Erythroblast (primary cell): ENCODE measurements around the gene GRIP1.
"Not testable (repeated sequence)": the region's sequence is repeated elsewhere in the genome, so short reads cannot be mapped to it uniquely, and the experiment has no call there.

ENCODE experiments used
- DNase-seq, 2 experiments: peaks; one replicate each; lab custom pipeline; 2025; lab: John Stamatoyannopoulos, UW
- GATA1 ChIP-seq: IDR thresholded peaks from 2 replicates; pipeline ENCODE4 v1.6.1; 2011; ENCODE audit warnings: low read depth, mild to moderate bottlenecking, control low read depth, low read length, moderate library complexity
- POLR2A ChIP-seq: IDR thresholded peaks from 2 replicates; pipeline ENCODE4 v1.6.1; 2011; ENCODE audit warnings: mild to moderate bottlenecking, low read length

Gene GRIP1

DNA sequence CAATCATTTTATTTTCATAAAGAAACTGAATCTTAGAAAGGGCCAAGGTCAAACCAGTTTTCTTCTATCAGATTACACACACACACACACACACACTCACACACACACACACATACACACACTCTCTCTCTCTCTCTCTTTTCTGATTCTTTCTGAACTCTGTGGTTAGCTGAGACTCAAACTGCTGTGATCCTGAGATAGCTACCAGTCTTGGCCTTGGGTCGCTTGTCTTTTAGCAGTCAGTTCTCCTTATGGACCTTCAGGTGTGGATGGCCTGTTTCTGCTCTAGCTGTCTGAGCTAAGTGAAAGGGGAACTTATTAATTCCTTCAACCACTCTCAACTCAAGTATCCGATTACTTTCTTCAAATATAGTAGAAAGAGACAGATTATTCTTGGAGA is 145.1 kb downstream of the GRIP1 start:
- TF ChIP-seq GATA1, result no peak
- TF ChIP-seq POLR2A, result no peak
- DNase-seq, result no peak

DNA sequence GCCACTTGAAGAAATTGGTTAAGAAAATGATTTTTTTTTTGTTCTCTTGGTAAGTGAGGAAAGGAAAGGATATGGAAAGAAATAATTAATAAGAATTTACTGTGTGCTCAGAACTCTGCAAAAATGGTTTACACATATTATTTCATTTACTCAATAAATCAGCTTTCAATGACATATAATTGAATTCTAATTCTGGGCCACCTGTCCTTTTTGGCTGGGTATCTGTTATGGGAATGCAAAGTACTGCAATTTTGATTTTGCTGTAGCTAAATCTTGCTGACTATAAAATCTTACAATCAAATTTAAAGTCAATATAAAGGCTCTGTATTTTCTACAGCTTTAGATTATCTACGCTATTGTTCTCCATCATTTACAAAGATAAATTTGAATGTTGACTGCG is 147.1 kb downstream of the GRIP1 start:
- no peak for DNase-seq
- TF ChIP-seq POLR2A (no peak), GATA1 (no peak)

DNA sequence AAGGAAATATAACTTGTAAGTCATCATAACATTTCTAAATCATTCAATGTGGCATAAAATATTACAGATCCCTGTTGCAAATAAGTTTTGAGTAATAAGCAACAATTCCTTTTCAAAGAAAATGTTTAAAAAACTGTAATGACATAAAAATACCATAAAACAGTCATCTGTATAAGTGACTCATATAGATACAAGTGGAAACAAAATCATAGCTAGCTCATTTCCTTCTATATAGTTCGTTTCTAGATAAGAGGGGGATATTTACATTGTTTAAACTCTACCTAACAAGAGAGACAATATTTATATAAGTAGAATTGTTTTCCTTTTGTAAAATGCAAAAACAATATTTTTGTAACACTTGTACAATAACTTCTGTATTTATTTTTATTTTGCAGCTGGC is 148.9 kb downstream of the GRIP1 start:
- no peak for TF ChIP-seq POLR2A
- no peak for TF ChIP-seq GATA1
- DNase-seq, result no peak

DNA sequence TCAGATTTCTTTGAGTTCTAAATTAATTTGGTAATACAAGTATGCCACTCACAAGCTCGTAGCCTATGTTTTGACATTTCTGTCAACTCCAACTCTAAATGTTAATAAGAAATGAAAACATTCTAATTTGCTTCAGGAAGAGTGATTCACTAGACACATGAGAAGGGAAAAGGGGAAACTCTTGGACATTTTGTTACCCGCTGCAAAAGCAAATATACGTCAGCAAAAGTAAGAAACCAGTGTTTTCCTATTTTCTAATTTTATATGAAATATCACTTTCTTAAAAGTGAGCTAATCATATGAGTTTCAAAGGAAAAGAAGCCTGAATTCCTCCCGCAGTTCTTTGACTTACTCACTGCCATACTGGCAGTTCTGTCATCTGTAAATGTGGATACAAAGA is 162.3 kb downstream of the GRIP1 start:
- no peak for DNase-seq

DNA sequence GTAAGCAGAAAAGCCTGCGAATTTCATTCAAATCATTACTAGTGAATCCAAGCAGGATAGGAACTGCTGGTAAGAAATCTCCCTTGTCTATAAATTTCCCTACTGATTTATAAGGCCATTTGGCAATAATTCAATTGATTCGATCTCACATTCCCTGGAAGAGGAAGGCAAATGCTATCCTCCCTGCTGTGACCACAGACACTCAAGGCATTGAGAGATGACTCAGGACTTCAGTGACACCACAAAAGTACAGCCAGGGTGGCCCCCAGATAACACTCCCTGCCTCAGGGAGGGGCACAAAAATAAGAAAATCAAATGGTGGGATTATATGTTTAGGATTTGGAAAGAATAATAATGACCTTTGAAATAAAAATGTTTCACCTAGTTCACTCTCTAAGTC is 162.7 kb downstream of the GRIP1 start:
- DNase-seq, result no peak
- TF ChIP-seq POLR2A, result no peak
- no peak for TF ChIP-seq GATA1

More for the DNA sequence above, 162.3 kb downstream of the GRIP1 start:
- no peak for TF ChIP-seq GATA1
- no peak for TF ChIP-seq POLR2A

DNA sequence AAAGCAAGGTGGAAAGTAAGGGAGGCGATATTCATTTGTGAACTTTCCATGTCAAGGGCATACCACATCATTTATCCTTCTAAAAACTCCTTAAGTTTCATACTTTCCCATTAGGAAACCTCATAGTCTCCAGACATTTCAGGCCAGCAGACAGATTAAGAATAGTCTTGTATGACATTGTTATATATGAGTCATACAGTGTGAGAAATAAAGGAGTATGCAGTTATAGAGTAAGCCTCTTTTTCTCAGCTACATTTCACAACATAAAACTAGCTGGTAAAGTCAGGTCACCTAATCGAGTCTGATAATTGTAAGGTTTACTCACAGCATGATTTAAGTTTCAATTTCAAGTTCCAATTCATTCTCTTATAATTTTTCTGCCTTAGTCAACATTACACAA is 164.3 kb downstream of the GRIP1 start:
- no peak for DNase-seq
- TF ChIP-seq GATA1 (no peak), POLR2A (no peak)

DNA sequence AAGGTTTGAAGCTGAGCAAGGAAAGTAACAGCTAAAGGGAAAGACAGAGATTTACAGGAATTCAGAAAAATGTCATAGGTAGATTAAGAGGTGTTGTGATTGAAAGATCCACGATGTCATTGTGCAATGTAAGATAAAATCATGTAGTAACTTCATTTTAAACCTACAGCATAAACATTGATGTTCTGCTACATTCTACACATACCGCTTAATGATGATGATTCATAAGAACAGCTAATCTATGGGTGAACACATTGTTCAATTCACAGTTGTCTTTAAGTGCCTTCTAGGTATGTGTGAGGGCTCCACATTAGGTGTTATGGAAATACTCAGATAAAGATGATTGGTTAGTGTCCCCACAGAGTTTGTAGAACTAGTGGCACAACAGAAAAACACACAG is 170.9 kb downstream of the GRIP1 start:
- DNase-seq, result no peak
- no peak for TF ChIP-seq POLR2A
- TF ChIP-seq GATA1, result no peak

DNA sequence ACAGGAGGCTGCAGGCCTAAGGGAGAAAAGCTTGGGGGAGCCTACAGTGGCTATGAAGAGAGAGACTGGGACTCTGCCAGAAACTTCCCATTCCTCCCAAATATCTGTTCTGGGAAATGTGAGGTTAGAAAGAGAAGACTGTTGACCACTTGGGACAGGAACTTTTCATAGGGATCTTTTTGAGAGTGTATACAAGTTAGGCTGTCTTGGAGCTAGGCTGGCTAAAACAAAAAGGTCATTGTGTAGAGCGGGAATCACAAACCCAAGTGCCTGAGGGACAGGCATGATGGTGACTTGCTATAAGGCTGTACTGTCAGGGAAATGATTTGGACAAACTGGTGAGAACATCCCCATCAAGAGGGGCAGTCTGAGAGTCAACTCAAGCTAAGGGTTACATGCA is 175.1 kb downstream of the GRIP1 start:
- TF ChIP-seq POLR2A (no peak), GATA1 (no peak)
- DNase-seq, result no peak

DNA sequence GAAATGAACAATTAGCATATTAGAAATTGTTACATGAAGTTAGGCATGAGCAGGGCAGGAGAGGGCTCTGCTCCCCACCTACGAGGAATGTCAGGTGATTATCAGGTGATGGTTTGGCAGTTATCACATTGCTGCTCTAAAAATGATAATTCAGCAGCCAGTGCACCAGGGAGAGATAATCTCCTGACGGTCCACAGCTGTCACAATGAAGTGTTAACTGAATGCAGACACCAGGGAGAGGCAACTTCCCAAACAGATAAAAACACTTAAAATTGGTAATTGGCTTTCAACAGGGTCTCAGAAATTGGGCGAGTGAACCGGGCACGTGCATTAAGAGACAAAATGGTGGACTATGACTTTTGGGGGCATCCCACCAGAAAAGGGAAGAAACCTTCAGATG is 176.0 kb downstream of the GRIP1 start:
- TF ChIP-seq GATA1 (no peak), POLR2A (no peak)
- no peak for DNase-seq

DNA sequence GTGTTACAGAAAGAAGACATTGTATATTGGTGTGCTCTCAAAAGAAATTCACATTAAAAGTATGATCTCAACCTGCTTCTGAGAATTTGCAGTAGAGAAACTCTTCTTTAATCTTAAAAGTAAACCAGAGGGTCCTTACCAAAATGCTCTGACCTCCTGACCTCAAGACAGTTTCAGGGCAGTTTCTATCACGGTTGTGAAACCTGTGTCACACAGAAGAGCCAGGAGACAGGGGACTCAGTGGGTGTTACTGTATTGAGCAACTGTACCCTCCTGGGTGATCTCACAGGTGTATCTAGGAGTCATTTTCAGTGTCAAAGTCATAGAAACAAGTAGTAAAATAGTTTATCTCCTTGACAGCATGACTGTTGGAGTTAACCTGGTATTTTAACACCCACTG is 178.0 kb downstream of the GRIP1 start:
- TF ChIP-seq GATA1, result no peak
- TF ChIP-seq POLR2A, result no peak

DNA sequence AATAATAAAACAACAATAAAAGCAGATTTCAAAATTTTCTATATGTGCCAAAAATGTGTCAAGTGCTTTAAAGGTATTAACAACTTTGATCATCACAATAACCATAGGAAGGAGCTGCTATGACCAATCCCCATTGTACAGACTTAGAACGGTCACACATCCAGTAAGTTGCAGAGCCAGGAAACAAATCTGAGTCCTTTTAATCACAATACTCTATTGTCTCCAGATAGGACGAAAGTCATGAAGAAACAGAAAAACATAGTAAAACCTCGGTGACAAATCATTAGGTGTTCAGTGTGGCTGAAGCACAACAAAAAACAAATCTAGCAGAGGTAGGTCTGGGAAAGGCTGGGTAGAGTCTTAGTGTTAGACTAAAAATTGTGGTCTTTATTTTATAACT is 178.8 kb downstream of the GRIP1 start:
- no peak for DNase-seq
- no peak for TF ChIP-seq POLR2A
- TF ChIP-seq GATA1, result no peak

More for the DNA sequence above, 178.0 kb downstream of the GRIP1 start:
- DNase-seq, result no peak

DNA sequence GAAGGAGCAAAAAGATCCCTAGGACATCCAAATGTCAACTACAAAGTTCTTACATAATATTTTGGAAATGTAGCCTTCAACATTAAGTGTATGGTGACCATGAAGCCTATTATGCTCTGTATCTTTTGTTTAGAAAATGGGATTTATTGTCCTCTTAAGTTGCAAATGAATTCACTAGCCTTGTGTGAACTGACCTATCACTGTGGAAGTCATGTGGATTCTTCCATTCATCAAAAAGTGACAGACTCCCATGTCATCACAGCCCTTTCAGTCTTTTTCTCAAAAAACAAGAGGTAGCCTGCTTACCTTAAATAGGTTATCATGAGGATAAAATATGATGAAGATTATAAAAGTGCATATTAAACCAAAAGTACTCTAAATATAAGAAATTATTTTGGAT is 179.9 kb downstream of the GRIP1 start:
- TF ChIP-seq POLR2A, result no peak
- TF ChIP-seq GATA1, result no peak

DNA sequence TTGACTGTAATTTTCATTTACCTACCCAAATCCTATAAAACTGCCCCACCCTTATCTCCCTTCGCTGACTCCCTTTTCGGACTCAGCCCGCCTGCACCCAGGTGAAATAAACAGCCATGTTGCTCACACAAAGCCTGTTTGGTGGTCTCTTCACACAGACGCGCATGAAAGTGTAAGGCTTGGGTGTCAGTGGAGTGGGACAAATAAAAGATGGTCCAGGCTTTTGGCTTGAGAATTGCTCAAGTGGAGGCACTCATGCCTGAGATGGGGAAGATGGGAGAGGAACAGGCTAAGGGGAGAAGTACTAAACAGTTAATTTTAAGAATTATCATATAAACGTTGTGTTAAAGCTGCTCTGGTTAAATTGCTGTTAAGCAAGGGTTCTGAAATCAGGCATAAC is 180.8 kb downstream of the GRIP1 start:
- not testable (repeated sequence) for DNase-seq

More for the DNA sequence above, 179.9 kb downstream of the GRIP1 start:
- DNase-seq, result no peak

DNA sequence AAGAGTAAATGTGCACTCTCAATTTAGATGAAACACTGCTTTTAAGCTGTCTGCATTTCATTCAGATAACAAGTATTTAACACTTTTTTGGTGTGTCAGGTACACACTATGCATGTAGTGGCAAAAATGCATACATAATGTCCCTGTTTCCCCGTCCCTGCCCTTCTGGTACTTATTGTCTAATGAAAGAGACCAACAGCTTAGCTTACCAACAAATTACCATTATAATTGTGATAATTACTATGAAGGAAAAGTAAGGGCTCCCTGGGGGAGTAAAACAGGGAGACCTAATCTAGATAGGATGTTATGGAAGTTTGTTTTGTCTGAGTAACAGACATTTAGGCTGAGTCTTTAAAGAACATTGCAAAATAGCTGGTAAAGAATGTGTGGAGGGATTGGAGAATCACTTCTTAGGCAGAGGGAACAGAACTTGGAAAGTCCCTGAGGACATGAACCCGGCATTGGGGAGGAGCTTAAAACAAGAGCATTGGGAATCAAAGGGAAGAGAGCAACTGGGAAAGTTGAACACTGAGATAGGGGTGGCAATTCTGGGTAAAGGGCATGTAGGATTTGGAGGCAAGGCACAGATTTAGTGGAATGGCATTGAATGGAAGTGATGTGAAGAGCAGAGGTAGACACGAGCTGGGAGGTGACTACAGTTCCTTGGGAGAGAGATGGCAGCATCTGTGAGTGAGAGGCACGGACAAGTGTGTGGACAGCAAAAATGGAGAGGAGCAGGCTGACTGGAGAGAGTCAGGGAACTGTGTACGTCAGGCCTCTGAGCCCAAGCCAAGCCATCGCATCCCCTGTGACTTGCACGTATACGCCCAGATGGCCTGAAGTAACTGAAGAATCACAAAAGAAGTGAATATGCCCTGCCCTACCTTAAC is 181.6 kb downstream of the GRIP1 start:
- no peak for DNase-seq
- TF ChIP-seq POLR2A, result no peak
- TF ChIP-seq GATA1, result no peak

DNA sequence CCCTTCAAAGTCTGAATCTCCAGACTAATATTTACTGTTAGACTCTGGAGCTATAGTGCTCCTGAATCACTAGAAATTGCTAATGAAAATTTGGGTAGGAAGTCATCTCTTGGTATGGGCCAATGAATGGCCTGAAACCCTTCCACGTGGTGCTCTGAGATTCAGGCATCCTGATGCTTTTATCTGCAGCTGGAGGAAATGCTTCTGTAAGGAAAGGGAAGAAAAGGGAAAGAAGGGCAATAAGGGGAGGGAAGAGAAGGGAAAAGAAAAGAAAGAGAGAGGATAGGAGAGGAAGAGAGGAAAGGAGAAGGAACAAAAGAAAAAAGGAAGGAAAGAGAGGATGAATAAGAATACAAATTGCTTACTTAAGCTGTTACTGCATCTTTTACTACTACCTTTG is 182.3 kb downstream of the GRIP1 start:
- no peak for DNase-seq
- no peak for TF ChIP-seq POLR2A
- no peak for TF ChIP-seq GATA1

DNA sequence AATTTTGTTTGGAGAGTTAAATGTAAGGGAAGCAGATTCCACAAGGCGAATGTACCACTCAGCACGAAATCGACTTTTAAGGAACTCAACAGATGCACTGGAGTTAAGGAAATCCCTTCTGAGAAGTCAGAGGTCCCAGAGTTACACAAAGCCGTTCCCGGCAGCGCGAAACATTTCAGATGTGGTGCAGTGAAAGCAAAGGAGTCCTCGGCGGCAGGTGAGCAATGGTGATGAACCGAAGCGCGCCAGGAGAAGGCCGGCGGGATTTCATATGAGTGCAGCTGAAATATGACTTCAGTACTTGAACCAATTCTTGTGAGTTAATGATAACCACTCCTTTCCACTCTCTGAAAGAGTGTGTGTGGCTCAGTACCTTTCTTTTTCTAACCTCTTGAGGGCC is 183.2 kb downstream of the GRIP1 start:
- DNase-seq, result no peak
- no peak for TF ChIP-seq POLR2A
- TF ChIP-seq GATA1, result no peak
